ENCODE data around the gene CFAP43.

GRCh38 chr10:104264783-104265182, 32.6 kb upstream of the CFAP43 start:
- TF ChIP-seq POLR2A (IDR thresholded peaks at IDR 0.05; ENCODE audit: low read depth, low read length) (no peak), POLR2AphosphoS5 (IDR thresholded peaks at IDR 0.05; ENCODE audit: low read depth, low read length) (no peak)
